PC-3 (cell line): ENCODE measurements around the gene EPHB2. TPM values are rescaled to one million over a fixed set of nuclear protein-coding genes. Genes with fewer than 3 reads are reported as not detected.

Experiments used
- ATAC-seq: fragments of 200-7000 bp; cut with Tn5 transposase; 2 replicates; pipeline ENCODE4 v1.9.1; 2020; ENCODE audit warnings: mild to moderate bottlenecking, moderate library complexity
- BruUV-seq: library from RNA; stranded (reverse); fragments of 400-500 nt; replicated peaks from 2 replicates; lab custom pipeline; 2021; lab: Mats Ljungman, UMichigan
- CTCF ChIA-PET: fragments of 300-600 bp; sonication (Branson Sonifier 250); formaldehyde crosslinking; loops from one replicate; lab custom pipeline; 2022; ENCODE audit warnings: antibody characterized with exemption; lab: Charles Lee
- POLR2A ChIA-PET: fragments of 300-600 bp; sonication (Branson Sonifier 250); formaldehyde crosslinking; loops from one replicate; lab custom pipeline; 2022; ENCODE audit warnings: antibody characterized with exemption; ENCODE audit not compliant: unreplicated experiment; lab: Charles Lee
- DNase-seq: peaks from one replicate; pipeline ENCODE4 v3.0.0-alpha.2; 2015
- H2AFZ ChIP-seq: fragments of 300-600 bp; sonication (generic); 2 replicates; pipeline ENCODE4 v1.6.0; 2016; ENCODE audit warnings: antibody characterized with exemption, low read length
- H3F3A ChIP-seq: fragments of 300-600 bp; sonication (generic); one replicate; pipeline ENCODE4 v1.6.0; 2017; ENCODE audit warnings: antibody characterized with exemption, low read length, control low read depth, mild to moderate bottlenecking; ENCODE audit not compliant: unreplicated experiment
- H3K27ac ChIP-seq: fragments of 300-600 bp; sonication (generic); 2 replicates; pipeline ENCODE4 v1.5.1; 2016; ENCODE audit warnings: mild to moderate bottlenecking, low read length
- H3K27me3 ChIP-seq: fragments of 300-600 bp; sonication (generic); 2 replicates; pipeline ENCODE4 v1.6.1; 2016; ENCODE audit warnings: low read length, mixed read lengths
- H3K36me3 ChIP-seq: fragments of 300-600 bp; sonication (generic); 2 replicates; pipeline ENCODE4 v1.6.1; 2016; ENCODE audit warnings: low read depth, mixed run types, low read length, mixed read lengths
- H3K4me1 ChIP-seq: fragments of 300-600 bp; sonication (generic); 2 replicates; pipeline ENCODE4 v1.5.1; 2016; ENCODE audit warnings: low read length; ENCODE audit not compliant: insufficient read depth
- H3K4me2 ChIP-seq: fragments of 300-600 bp; sonication (generic); 2 replicates; pipeline ENCODE4 v1.6.0; 2016; ENCODE audit warnings: low read length
- H3K4me3 ChIP-seq: fragments of 300-600 bp; sonication (generic); 2 replicates; pipeline ENCODE4 v1.5.1; 2016; ENCODE audit warnings: mild to moderate bottlenecking, low read length, mixed read lengths
- H3K79me2 ChIP-seq: fragments of 300-600 bp; sonication (generic); 2 replicates; pipeline ENCODE4 v1.6.1; 2017; ENCODE audit warnings: low read length, mixed read lengths
- H3K9ac ChIP-seq: fragments of 300-600 bp; sonication (generic); 2 replicates; pipeline ENCODE4 v1.6.0; 2016; ENCODE audit warnings: mild to moderate bottlenecking, low read length
- H3K9me2 ChIP-seq: fragments of 300-600 bp; sonication (generic); replicated peaks from 2 replicates; pipeline ENCODE4 v1.6.1; 2016; ENCODE audit warnings: mixed run types, low read length, mixed read lengths
- H3K9me3 ChIP-seq: fragments of 300-600 bp; sonication (generic); 2 replicates; pipeline ENCODE4 v1.6.1; 2016; ENCODE audit warnings: low read length, mixed read lengths
- H4K20me1 ChIP-seq: fragments of 300-600 bp; sonication (generic); 2 replicates; pipeline ENCODE4 v1.6.1; 2016; ENCODE audit warnings: low read length, mixed read lengths
- EZH2 ChIP-seq: fragments of 300-600 bp; sonication (generic); IDR thresholded peaks from one replicate; pipeline ENCODE4 v1.6.1; 2017; ENCODE audit warnings: antibody characterized with exemption, mild to moderate bottlenecking, low read length; ENCODE audit not compliant: unreplicated experiment
- EZH2phosphoT487 ChIP-seq: fragments of 300-600 bp; sonication (generic); IDR thresholded peaks from 2 replicates; pipeline ENCODE4 v1.6.1; 2018; ENCODE audit warnings: mild to moderate bottlenecking, antibody characterized with exemption, low read length, borderline replicate concordance
- intact Hi-C: fragments of 100-400 bp; cut with micrococcal nuclease; formaldehyde crosslinking; loops from 2 replicates; pipeline ENCODE4 v1.9.0; 2023
- total RNA-seq: library from RNA; depleted of rRNA; stranded (reverse); fragments of >200 nt; gene quantifications from 2 replicates; pipeline ENCODE4 v1.2.3, GENCODE V29; 2014
- TF ChIP-seq, protein P1 (sequence below): fragments of 300-600 bp; sonication (generic); conservative IDR thresholded peaks from 2 replicates; pipeline ENCODE4 v1.5.1; 2017; ENCODE audit warnings: antibody characterized with exemption, low read depth, mild to moderate bottlenecking, low read length

The EPHB2 gene
- total RNA-seq, 1 experiment from 2014 or later: 23.2 TPM

GRCh38 chr1:22812092-22812880 is 101.6 kb downstream of the EPHB2 start:
- Histone ChIP-seq H3K9me3 (no peaks in the 10 kb centered on the region), H3F3A (no peaks in the 10 kb centered on the region), H3K27me3 (no peaks in the 10 kb centered on the region), H3K79me2 (no peaks in the 10 kb centered on the region), H2AFZ (no peak overlapping the region), H3K4me3 (no peak overlapping the region), H3K4me2 (no peak overlapping the region), H3K9me2 (no peaks in the 10 kb centered on the region), H3K36me3 (no peaks in the 10 kb centered on the region), H3K27ac (no peak overlapping the region), H3K4me1 (peaks cover 14% of the 10 kb centered on the region), H4K20me1 (no peaks in the 10 kb centered on the region), H3K9ac (no peak overlapping the region)
- DNase-seq (no peak), ATAC-seq (no peak)
- ChIA-PET CTCF (no interaction called here), POLR2A (no interaction called here)
- no TSS peak for BruUV-seq
- TF ChIP-seq, protein P1, sequence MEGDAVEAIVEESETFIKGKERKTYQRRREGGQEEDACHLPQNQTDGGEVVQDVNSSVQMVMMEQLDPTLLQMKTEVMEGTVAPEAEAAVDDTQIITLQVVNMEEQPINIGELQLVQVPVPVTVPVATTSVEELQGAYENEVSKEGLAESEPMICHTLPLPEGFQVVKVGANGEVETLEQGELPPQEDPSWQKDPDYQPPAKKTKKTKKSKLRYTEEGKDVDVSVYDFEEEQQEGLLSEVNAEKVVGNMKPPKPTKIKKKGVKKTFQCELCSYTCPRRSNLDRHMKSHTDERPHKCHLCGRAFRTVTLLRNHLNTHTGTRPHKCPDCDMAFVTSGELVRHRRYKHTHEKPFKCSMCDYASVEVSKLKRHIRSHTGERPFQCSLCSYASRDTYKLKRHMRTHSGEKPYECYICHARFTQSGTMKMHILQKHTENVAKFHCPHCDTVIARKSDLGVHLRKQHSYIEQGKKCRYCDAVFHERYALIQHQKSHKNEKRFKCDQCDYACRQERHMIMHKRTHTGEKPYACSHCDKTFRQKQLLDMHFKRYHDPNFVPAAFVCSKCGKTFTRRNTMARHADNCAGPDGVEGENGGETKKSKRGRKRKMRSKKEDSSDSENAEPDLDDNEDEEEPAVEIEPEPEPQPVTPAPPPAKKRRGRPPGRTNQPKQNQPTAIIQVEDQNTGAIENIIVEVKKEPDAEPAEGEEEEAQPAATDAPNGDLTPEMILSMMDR: no peak
- intact Hi-C loops: no loop called here

- Histone ChIP-seq H3K9me3 (no peaks in the 10 kb centered on the region), H3K27ac (no peak overlapping the region), H3K9me2 (no peaks in the 10 kb centered on the region), H3K27me3 (no peaks in the 10 kb centered on the region), H3K9ac (no peak overlapping the region), H3K4me3 (no peak overlapping the region), H4K20me1 (no peaks in the 10 kb centered on the region), H3K36me3 (no peaks in the 10 kb centered on the region), H3K79me2 (no peaks in the 10 kb centered on the region), H3K4me1 (peaks cover 11% of the 10 kb centered on the region), H2AFZ (no peak overlapping the region), H3F3A (no peaks in the 10 kb centered on the region), H3K4me2 (no peak overlapping the region)
- intact Hi-C loops: no loop called here
- ATAC-seq: no peak
- ChIA-PET POLR2A (no interaction called here), CTCF (no interaction called here)
- TF ChIP-seq, protein P1: no peak
- no peak for TF ChIP-seq EZH2phosphoT487
- no peak for TF ChIP-seq EZH2
- no TSS peak for BruUV-seq
- no peak for DNase-seq
Measured at GRCh38 chr1:22812993-22813790, 102.6 kb downstream of the EPHB2 start.
